Body of pancreas (tissue), 4 donors: Measurements from ENCODE around the gene CD70.
"Not testable (repeated sequence)": the region's sequence is repeated elsewhere in the genome, so short reads cannot be mapped to it uniquely, and the experiment has no call there.

Source experiments
- POLR2A ChIP-seq, 3 donors: fragments of 450-650 bp; IDR thresholded peaks; one replicate each; pipeline ENCODE4 v1.6.1; 2016; ENCODE audit warnings: antibody characterized with exemption in 3 of 3, mild to moderate bottlenecking in 2 of 3
- TF ChIP-seq, protein P1 (sequence below), 7 experiments: fragments of 450-650 bp in 4 of 7; fragments of 200-600 bp in 3 of 7; sonication (generic) in 3 of 7; IDR thresholded peaks; one replicate each; pipeline ENCODE4 v1.5.1; 2016 to 2019; ENCODE audit warnings: antibody characterized with exemption in 7 of 7

GRCh38 chr19:6633456-6633813 lies 42.5 kb upstream of the CD70 start:
- TF ChIP-seq, protein P1, sequence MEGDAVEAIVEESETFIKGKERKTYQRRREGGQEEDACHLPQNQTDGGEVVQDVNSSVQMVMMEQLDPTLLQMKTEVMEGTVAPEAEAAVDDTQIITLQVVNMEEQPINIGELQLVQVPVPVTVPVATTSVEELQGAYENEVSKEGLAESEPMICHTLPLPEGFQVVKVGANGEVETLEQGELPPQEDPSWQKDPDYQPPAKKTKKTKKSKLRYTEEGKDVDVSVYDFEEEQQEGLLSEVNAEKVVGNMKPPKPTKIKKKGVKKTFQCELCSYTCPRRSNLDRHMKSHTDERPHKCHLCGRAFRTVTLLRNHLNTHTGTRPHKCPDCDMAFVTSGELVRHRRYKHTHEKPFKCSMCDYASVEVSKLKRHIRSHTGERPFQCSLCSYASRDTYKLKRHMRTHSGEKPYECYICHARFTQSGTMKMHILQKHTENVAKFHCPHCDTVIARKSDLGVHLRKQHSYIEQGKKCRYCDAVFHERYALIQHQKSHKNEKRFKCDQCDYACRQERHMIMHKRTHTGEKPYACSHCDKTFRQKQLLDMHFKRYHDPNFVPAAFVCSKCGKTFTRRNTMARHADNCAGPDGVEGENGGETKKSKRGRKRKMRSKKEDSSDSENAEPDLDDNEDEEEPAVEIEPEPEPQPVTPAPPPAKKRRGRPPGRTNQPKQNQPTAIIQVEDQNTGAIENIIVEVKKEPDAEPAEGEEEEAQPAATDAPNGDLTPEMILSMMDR (IDR thresholded peaks at IDR 0.05) = peak in 2 of 7 experiments; percentile 1 to 3
- not testable (repeated sequence) for TF ChIP-seq POLR2A (IDR thresholded peaks at IDR 0.05)
